ENCODE results near the gene TNNI2.

The TNNI2 gene

DNA sequence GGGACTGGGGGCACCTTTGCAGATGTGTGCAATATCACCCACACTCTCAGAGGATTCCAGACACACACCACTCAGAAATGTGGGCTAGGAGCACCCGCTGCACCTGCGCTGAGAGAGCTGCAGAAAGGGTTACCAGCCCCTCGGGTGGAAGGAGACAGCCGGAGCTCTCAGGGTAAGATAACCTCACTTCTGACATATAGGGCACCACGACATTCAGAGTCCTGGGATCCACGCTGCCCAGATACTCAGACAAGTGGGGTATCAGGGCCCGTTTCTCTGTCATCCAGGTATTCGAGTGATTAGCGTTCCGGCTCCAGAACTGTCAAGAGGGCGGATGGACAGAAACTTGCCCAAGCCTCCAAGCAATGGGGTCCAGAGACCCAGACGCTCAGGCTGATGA is 10.2 kb upstream of the TNNI2 start:
- ChIA-PET POLR2A (no interaction called here), CTCF (interaction anchor here (1.2 to 8.2 kb wide), 4 partner anchors 136 to 176 kb away, joined by 3 to 261 read pairs (median 10); no protein-coding TSS in a partner anchor)
- TF ChIP-seq ZNF501 (tag by site-specific recombination; IDR thresholded peaks at IDR 0.05) (no peak), YY2 (tag by site-specific recombination; IDR thresholded peaks at IDR 0.05) (no peak), ZNF571 (tag by site-specific recombination; IDR thresholded peaks at IDR 0.05) (no peak), ZNF791 (tag by site-specific recombination; IDR thresholded peaks at IDR 0.05) (no peak), ZNF112 (tag by site-specific recombination; IDR thresholded peaks at IDR 0.05) (no peak), ZNF239 (tag by site-specific recombination; IDR thresholded peaks at IDR 0.05) (no peak), ZNF548 (tag by site-specific recombination; IDR thresholded peaks at IDR 0.05) (no peak), ZNF221 (tag by site-specific recombination; IDR thresholded peaks at IDR 0.05; ENCODE audit: borderline replicate concordance) (no peak), ZNF610 (tag by site-specific recombination; IDR thresholded peaks at IDR 0.05; ENCODE audit: borderline replicate concordance) (no peak), ZNF514 (tag by site-specific recombination; IDR thresholded peaks at IDR 0.05) (no peak), ZNF555 (tag by site-specific recombination; conservative IDR thresholded peaks at IDR 0.05) (no peak), ZNF560 (tag by site-specific recombination; IDR thresholded peaks at IDR 0.05; ENCODE audit: borderline replicate concordance) (no peak)
- TF ChIP-seq, protein P1, sequence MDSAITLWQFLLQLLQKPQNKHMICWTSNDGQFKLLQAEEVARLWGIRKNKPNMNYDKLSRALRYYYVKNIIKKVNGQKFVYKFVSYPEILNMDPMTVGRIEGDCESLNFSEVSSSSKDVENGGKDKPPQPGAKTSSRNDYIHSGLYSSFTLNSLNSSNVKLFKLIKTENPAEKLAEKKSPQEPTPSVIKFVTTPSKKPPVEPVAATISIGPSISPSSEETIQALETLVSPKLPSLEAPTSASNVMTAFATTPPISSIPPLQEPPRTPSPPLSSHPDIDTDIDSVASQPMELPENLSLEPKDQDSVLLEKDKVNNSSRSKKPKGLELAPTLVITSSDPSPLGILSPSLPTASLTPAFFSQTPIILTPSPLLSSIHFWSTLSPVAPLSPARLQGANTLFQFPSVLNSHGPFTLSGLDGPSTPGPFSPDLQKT (IDR thresholded peaks at IDR 0.05; ENCODE audit: borderline replicate concordance, low read depth, low read length) = no peak
- TF ChIP-seq, protein P2, sequence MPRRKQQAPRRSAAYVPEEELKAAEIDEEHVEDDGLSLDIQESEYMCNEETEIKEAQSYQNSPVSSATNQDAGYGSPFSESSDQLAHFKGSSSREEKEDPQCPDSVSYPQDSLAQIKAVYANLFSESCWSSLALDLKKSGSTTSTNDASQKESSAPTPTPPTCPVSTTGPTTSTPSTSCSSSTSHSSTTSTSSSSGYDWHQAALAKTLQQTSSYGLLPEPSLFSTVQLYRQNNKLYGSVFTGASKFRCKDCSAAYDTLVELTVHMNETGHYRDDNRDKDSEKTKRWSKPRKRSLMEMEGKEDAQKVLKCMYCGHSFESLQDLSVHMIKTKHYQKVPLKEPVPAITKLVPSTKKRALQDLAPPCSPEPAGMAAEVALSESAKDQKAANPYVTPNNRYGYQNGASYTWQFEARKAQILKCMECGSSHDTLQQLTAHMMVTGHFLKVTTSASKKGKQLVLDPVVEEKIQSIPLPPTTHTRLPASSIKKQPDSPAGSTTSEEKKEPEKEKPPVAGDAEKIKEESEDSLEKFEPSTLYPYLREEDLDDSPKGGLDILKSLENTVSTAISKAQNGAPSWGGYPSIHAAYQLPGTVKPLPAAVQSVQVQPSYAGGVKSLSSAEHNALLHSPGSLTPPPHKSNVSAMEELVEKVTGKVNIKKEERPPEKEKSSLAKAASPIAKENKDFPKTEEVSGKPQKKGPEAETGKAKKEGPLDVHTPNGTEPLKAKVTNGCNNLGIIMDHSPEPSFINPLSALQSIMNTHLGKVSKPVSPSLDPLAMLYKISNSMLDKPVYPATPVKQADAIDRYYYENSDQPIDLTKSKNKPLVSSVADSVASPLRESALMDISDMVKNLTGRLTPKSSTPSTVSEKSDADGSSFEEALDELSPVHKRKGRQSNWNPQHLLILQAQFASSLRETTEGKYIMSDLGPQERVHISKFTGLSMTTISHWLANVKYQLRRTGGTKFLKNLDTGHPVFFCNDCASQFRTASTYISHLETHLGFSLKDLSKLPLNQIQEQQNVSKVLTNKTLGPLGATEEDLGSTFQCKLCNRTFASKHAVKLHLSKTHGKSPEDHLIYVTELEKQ (tag by site-specific recombination; IDR thresholded peaks at IDR 0.05; ENCODE audit: borderline replicate concordance) = no peak
- TF ChIP-seq, protein P3, sequence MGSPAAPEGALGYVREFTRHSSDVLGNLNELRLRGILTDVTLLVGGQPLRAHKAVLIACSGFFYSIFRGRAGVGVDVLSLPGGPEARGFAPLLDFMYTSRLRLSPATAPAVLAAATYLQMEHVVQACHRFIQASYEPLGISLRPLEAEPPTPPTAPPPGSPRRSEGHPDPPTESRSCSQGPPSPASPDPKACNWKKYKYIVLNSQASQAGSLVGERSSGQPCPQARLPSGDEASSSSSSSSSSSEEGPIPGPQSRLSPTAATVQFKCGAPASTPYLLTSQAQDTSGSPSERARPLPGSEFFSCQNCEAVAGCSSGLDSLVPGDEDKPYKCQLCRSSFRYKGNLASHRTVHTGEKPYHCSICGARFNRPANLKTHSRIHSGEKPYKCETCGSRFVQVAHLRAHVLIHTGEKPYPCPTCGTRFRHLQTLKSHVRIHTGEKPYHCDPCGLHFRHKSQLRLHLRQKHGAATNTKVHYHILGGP (tag by site-specific recombination; IDR thresholded peaks at IDR 0.05) = no peak
- TF ChIP-seq, protein P4, sequence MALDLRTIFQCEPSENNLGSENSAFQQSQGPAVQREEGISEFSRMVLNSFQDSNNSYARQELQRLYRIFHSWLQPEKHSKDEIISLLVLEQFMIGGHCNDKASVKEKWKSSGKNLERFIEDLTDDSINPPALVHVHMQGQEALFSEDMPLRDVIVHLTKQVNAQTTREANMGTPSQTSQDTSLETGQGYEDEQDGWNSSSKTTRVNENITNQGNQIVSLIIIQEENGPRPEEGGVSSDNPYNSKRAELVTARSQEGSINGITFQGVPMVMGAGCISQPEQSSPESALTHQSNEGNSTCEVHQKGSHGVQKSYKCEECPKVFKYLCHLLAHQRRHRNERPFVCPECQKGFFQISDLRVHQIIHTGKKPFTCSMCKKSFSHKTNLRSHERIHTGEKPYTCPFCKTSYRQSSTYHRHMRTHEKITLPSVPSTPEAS (tag by site-specific recombination; IDR thresholded peaks at IDR 0.05) = no peak
- TF ChIP-seq, protein P5, sequence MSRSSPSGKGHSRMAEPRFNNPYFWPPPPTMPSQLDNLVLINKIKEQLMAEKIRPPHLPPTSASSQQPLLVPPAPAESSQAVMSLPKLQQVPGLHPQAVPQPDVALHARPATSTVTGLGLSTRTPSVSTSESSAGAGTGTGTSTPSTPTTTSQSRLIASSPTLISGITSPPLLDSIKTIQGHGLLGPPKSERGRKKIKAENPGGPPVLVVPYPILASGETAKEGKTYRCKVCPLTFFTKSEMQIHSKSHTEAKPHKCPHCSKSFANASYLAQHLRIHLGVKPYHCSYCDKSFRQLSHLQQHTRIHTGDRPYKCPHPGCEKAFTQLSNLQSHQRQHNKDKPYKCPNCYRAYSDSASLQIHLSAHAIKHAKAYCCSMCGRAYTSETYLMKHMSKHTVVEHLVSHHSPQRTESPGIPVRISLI (tag by site-specific recombination; IDR thresholded peaks at IDR 0.05) = no peak
- TF ChIP-seq, protein P6, sequence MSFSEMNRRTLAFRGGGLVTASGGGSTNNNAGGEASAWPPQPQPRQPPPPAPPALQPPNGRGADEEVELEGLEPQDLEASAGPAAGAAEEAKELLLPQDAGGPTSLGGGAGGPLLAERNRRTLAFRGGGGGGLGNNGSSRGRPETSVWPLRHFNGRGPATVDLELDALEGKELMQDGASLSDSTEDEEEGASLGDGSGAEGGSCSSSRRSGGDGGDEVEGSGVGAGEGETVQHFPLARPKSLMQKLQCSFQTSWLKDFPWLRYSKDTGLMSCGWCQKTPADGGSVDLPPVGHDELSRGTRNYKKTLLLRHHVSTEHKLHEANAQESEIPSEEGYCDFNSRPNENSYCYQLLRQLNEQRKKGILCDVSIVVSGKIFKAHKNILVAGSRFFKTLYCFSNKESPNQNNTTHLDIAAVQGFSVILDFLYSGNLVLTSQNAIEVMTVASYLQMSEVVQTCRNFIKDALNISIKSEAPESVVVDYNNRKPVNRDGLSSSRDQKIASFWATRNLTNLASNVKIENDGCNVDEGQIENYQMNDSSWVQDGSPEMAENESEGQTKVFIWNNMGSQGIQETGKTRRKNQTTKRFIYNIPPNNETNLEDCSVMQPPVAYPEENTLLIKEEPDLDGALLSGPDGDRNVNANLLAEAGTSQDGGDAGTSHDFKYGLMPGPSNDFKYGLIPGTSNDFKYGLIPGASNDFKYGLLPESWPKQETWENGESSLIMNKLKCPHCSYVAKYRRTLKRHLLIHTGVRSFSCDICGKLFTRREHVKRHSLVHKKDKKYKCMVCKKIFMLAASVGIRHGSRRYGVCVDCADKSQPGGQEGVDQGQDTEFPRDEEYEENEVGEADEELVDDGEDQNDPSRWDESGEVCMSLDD (tag by site-specific recombination; IDR thresholded peaks at IDR 0.05) = no peak
- TF ChIP-seq, protein P7, sequence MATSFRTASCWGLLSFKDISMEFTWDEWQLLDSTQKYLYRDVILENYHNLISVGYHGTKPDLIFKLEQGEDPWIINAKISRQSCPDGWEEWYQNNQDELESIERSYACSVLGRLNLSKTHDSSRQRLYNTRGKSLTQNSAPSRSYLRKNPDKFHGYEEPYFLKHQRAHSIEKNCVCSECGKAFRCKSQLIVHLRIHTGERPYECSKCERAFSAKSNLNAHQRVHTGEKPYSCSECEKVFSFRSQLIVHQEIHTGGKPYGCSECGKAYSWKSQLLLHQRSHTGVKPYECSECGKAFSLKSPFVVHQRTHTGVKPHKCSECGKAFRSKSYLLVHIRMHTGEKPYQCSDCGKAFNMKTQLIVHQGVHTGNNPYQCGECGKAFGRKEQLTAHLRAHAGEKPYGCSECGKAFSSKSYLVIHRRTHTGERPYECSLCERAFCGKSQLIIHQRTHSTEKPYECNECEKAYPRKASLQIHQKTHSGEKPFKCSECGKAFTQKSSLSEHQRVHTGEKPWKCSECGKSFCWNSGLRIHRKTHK (tag by site-specific recombination; IDR thresholded peaks at IDR 0.05) = no peak
- H3K27ac ChIP-seq (ENCODE audit: extremely low read depth, low read depth, low read length) = no peak overlapping the region
- no peak overlapping the region for H3K4me3 ChIP-seq (ENCODE audit: low read depth, low read length)
- no peaks in the 10 kb centered on the region for H3K36me3 ChIP-seq (ENCODE audit: control insufficient read depth in 2 of 2, insufficient read depth in 1 of 2, low read length in 2 of 2)
- H3K4me1 ChIP-seq (ENCODE audit: control insufficient read depth, insufficient read depth, low read length) = no peaks in the 10 kb centered on the region
- H3K9me3 ChIP-seq (ENCODE audit: control insufficient read depth, insufficient read depth, low read depth, low read length) = no peaks in the 10 kb centered on the region

Measured in HEK293 (cell line).